ENCODE data around the gene ZNF280B. TPM values are rescaled to one million over a fixed set of nuclear protein-coding genes. Genes with fewer than 3 reads are reported as not detected.

Gene ZNF280B
- total and polyA plus RNA-seq, 9 of the 15 experiments (the other 6 are each of a cell fraction or from before 2014, with no cell fraction given), result 7.7 to 29.9 (median 20.0) TPM

DNA sequence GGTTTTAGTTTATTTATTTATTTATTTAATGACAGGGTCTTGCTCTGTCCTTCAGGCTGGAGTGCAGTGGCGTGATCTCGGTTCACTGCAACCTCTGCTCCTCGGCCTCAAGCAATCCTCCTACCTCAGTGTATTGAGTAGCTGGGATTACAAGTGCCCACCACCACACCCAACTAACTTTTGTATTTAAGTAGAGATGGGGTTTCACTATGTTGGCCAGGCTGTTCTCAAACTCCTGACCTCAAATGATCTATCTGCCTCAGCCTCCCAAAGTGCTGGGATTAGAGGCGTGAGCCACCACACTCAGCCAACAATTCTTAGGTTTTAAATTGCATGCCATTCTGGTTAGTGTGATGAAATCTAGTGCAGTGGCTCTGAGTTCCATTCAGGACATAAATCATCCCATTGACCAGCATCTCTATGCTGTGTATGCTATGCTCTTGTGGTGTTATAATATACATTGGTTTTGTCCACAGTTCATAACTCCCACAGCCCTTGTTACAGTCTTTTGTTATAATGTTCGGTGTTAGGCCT lies 28.5 kb downstream of the ZNF280B start (continued):
- TF ChIP-seq ZNF41 (CRISPR knock-in tag; conservative IDR thresholded peaks at IDR 0.05), result 0 out of 2 replicates have a peak, but pooled peaks have one; percentile 55
- peak; percentile 65 for TF ChIP-seq SMAD3 (CRISPR knock-in tag; conservative IDR thresholded peaks at IDR 0.05)
- TF ChIP-seq, protein P1, sequence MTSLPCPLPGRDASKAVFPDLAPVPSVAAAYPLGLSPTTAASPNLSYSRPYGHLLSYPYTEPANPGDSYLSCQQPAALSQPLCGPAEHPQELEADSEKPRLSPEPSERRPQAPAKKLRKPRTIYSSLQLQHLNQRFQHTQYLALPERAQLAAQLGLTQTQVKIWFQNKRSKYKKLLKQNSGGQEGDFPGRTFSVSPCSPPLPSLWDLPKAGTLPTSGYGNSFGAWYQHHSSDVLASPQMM (CRISPR knock-in tag; IDR thresholded peaks at IDR 0.05), result no peak
- TF ChIP-seq, protein P2, sequence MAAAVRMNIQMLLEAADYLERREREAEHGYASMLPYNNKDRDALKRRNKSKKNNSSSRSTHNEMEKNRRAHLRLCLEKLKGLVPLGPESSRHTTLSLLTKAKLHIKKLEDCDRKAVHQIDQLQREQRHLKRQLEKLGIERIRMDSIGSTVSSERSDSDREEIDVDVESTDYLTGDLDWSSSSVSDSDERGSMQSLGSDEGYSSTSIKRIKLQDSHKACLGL (CRISPR knock-in tag; IDR thresholded peaks at IDR 0.05; ENCODE audit: borderline replicate concordance, poor library complexity, severe bottlenecking), result no peak
- TF ChIP-seq, protein P3, sequence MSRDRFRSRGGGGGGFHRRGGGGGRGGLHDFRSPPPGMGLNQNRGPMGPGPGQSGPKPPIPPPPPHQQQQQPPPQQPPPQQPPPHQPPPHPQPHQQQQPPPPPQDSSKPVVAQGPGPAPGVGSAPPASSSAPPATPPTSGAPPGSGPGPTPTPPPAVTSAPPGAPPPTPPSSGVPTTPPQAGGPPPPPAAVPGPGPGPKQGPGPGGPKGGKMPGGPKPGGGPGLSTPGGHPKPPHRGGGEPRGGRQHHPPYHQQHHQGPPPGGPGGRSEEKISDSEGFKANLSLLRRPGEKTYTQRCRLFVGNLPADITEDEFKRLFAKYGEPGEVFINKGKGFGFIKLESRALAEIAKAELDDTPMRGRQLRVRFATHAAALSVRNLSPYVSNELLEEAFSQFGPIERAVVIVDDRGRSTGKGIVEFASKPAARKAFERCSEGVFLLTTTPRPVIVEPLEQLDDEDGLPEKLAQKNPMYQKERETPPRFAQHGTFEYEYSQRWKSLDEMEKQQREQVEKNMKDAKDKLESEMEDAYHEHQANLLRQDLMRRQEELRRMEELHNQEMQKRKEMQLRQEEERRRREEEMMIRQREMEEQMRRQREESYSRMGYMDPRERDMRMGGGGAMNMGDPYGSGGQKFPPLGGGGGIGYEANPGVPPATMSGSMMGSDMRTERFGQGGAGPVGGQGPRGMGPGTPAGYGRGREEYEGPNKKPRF (IDR thresholded peaks at IDR 0.05; ENCODE audit: low read depth, low read length), result no peak
- TF ChIP-seq, protein P4, sequence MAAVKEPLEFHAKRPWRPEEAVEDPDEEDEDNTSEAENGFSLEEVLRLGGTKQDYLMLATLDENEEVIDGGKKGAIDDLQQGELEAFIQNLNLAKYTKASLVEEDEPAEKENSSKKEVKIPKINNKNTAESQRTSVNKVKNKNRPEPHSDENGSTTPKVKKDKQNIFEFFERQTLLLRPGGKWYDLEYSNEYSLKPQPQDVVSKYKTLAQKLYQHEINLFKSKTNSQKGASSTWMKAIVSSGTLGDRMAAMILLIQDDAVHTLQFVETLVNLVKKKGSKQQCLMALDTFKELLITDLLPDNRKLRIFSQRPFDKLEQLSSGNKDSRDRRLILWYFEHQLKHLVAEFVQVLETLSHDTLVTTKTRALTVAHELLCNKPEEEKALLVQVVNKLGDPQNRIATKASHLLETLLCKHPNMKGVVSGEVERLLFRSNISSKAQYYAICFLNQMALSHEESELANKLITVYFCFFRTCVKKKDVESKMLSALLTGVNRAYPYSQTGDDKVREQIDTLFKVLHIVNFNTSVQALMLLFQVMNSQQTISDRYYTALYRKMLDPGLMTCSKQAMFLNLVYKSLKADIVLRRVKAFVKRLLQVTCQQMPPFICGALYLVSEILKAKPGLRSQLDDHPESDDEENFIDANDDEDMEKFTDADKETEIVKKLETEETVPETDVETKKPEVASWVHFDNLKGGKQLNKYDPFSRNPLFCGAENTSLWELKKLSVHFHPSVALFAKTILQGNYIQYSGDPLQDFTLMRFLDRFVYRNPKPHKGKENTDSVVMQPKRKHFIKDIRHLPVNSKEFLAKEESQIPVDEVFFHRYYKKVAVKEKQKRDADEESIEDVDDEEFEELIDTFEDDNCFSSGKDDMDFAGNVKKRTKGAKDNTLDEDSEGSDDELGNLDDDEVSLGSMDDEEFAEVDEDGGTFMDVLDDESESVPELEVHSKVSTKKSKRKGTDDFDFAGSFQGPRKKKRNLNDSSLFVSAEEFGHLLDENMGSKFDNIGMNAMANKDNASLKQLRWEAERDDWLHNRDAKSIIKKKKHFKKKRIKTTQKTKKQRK (IDR thresholded peaks at IDR 0.05; ENCODE audit: borderline replicate concordance, low read depth, low read length), result no peak
- no peak for TF ChIP-seq NRF1 (conservative IDR thresholded peaks at IDR 0.05 in 1 of 2, IDR thresholded peaks at IDR 0.05 in 1 of 2)
- TF ChIP-seq NR3C1 (CRISPR knock-in tag; IDR thresholded peaks at IDR 0.05), result no peak
- TF ChIP-seq ZNF780A (CRISPR knock-in tag; IDR thresholded peaks at IDR 0.05), result no peak
- TF ChIP-seq, protein P5, sequence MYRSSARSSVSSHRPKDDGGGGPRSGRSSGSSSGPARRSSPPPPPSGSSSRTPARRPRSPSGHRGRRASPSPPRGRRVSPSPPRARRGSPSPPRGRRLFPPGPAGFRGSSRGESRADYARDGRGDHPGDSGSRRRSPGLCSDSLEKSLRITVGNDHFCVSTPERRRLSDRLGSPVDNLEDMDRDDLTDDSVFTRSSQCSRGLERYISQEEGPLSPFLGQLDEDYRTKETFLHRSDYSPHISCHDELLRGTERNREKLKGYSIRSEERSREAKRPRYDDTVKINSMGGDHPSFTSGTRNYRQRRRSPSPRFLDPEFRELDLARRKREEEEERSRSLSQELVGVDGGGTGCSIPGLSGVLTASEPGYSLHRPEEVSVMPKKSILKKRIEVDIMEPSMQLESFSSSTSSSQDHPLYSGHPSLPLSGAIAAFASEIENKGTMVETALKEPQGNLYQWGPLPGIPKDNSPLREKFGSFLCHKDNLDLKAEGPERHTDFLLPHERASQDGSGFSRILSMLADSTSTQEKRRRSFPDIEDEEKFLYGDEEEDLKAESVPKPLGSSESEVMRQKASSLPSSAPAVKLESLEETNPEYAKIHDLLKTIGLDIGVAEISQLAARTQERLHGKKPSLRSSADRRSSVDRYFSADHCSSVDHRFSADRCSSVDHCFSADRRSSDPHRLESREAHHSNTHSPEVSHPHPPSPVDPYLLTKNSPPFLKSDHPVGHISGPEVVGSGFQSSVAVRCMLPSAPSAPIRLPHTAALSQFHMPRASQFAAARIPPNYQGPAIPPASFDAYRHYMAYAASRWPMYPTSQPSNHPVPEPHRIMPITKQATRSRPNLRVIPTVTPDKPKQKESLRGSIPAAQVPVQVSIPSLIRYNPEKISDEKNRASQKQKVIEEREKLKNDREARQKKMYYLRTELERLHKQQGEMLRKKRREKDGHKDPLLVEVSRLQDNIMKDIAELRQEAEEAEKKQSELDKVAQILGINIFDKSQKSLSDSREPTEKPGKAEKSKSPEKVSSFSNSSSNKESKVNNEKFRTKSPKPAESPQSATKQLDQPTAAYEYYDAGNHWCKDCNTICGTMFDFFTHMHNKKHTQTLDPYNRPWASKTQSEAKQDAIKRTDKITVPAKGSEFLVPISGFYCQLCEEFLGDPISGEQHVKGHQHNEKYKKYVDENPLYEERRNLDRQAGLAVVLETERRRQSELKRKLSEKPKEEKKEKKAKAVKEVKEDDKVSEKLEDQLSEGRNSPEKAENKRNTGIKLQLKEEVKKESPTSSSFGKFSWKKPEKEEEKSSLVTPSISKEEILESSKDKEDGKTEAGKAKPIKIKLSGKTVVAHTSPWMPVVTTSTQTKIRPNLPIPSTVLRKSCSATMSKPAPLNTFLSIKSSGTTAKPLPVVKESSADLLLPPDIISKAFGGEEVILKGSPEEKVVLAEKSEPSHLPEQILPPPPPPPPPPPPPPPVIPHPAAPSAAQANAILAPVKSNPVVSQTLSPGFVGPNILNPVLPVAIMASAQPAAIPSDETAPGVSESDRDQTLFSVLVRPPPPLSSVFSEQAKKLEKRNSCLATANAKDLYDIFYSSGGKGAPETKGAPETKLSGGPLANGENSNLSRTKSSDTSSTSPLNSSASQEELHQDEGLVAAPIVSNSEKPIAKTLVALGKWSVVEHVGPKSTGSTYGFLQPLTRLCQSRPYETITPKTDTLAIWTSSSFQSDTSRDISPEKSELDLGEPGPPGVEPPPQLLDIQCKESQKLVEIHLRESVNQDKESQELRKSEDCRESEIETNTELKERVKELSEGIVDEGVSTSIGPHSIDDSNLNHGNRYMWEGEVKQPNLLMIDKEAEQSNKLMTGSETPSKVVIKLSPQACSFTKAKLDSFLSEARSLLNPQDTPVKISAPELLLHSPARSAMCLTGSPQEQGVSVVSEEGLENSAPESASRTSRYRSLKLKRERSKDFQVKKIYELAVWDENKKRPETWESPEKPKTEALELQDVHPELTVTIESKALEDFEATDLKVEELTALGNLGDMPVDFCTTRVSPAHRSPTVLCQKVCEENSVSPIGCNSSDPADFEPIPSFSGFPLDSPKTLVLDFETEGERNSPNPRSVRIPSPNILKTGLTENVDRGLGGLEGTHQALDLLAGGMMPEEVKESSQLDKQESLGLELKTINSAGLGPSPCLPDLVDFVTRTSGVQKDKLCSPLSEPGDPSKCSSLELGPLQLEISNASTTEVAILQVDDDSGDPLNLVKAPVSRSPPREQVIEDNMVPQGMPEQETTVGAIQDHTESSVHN (IDR thresholded peaks at IDR 0.05; ENCODE audit: borderline replicate concordance in 1 of 2, low read depth in 1 of 2), result no peak
- TF ChIP-seq HEY1 (CRISPR knock-in tag; IDR thresholded peaks at IDR 0.05; ENCODE audit: borderline replicate concordance), result 0 out of 2 replicates have a peak, but pooled peaks have one; percentile 5
- TF ChIP-seq ELF4 (CRISPR knock-in tag; IDR thresholded peaks at IDR 0.05), result 0 out of 2 replicates have a peak, but pooled peaks have one; percentile 74

Measured in K562 (cell line).